PC-3 (cell line): ENCODE results near the gene DDX19B.

Experiments used
- CTCF ChIP-seq: fragments of 300-600 bp; sonication (generic); conservative IDR thresholded peaks from 2 replicates; pipeline ENCODE4 v1.5.1; 2017; ENCODE audit warnings: antibody characterized with exemption, low read depth, mild to moderate bottlenecking, low read length
- EZH2 ChIP-seq: fragments of 300-600 bp; sonication (generic); IDR thresholded peaks from one replicate; pipeline ENCODE4 v1.6.1; 2017; ENCODE audit warnings: antibody characterized with exemption, mild to moderate bottlenecking, low read length; ENCODE audit not compliant: unreplicated experiment

GRCh38 chr16:70348991-70349390 is 50.0 kb downstream of the DDX19B start:
- TF ChIP-seq CTCF (no peak), EZH2 (no peak)
